ENCODE measurements around the gene KIR2DL4.
"Not testable (repeated sequence)": the region's sequence is repeated elsewhere in the genome, so short reads cannot be mapped to it uniquely, and the experiment has no call there.

Gene KIR2DL4

DNA sequence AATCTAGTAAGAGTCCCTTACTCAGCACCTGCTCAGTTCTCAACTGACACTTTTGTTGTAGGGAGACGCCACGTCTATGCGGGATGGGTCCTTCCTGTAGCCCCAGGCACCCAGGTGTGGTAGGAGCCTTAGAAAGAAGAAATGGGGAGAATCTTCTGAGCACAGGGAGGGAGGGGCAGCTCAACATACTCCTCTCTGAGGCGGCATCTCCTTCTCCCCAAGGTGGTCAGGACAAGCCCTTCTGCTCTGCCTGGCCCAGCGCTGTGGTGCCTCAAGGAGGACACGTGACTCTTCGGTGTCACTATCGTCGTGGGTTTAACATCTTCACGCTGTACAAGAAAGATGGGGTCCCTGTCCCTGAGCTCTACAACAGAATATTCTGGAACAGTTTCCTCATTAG is 1.2 kb downstream of the KIR2DL4 start:
- DNase-seq (ENCODE audit: low read depth in 2 of 2) = no peak

DNA sequence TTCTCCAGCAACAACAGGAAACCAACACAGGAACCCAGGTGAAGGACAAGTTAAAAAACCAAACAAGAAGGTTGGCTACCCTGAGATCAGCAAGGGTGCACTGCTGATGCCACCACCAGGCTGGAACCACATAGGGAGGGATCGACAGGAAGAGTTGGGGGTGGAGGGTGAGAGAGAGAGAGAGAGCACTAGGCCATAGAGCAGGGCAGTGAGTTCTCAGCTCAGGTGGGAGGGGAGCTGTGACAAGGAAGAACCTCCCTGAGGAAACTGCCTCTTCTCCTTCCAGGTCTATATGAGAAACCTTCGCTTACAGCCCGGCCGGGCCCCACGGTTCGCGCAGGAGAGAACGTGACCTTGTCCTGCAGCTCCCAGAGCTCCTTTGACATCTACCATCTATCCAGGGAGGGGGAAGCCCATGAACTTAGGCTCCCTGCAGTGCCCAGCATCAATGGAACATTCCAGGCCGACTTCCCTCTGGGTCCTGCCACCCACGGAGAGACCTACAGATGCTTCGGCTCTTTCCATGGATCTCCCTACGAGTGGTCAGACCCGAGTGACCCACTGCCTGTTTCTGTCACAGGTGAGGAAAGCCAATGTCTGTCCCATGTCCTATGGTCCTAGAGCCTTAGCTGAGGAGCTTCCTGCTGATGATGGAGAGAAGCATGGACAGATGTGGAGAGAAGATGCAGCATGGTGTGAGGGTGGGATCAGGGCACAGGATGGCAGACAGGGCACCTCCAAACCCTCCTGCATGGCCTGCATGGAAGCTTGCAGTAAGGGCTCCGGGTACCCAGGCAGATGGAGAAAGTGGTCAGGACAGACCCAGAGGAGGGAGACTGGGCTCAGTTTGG is 2.5 kb downstream of the KIR2DL4 start:
- DNase-seq (ENCODE audit: low read depth in 2 of 2) = no peak

DNA sequence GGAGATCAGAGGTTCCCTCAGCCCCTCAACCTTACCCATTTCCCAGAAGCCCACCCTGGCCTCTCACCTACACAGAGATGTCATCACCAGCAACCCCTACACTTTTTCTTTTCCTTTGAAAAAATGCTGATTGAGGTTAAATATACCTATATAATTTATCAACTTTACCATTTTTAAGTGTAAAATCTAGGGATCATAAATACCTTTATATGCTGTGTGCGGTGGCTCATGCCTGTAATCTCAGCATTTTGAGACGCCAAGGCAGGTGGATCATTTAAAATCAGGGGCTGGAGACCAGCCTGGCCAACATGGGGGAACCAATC is 3.1 kb downstream of the KIR2DL4 start:
- no peak for DNase-seq (ENCODE audit: low read depth in 2 of 2)

DNA sequence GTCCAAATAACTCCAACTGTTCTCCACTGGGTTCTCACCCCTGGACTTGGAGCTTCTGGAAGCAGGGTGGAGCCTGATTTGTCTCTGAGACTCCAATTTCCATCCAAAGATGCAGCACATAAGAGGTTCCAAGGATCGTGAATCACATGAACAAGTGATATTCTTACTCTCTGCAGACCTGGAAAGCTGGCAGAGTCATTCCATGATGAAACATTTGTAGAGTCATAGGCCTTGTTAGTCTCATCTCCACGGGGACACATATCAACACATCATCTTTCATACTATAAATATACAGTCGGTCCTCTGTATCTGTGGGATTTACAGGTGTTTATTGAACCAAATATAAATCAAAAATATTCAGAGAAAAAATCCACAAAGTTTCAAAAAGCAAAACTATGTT is 11.2 kb downstream of the KIR2DL4 start:
- DNase-seq (ENCODE audit: low read depth in 2 of 2) = not testable (repeated sequence)

DNA sequence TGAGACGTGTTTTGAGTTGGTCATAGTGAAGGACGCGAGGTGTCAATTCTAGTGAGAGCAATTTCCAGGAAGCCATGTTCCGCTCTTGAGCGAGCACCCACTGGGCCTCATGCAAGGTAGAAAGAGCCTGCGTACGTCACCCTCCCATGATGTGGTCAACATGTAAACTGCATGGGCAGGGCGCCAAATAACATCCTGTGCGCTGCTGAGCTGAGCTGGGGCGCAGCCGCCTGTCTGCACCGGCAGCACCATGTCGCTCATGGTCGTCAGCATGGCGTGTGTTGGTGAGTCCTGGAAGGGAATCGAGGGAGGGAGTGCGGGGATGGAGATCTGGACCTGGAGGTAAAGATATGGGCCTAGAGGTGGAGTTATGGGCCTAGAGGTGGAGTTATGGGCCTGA is 12.8 kb downstream of the KIR2DL4 start, which contains the start of gene KIR3DL1:
TSS of gene KIR3DL1 (plus strand) at position 218 of the 400 bp plus-strand sequence.
- not testable (repeated sequence) for DNase-seq (ENCODE audit: low read depth in 2 of 2)

DNA sequence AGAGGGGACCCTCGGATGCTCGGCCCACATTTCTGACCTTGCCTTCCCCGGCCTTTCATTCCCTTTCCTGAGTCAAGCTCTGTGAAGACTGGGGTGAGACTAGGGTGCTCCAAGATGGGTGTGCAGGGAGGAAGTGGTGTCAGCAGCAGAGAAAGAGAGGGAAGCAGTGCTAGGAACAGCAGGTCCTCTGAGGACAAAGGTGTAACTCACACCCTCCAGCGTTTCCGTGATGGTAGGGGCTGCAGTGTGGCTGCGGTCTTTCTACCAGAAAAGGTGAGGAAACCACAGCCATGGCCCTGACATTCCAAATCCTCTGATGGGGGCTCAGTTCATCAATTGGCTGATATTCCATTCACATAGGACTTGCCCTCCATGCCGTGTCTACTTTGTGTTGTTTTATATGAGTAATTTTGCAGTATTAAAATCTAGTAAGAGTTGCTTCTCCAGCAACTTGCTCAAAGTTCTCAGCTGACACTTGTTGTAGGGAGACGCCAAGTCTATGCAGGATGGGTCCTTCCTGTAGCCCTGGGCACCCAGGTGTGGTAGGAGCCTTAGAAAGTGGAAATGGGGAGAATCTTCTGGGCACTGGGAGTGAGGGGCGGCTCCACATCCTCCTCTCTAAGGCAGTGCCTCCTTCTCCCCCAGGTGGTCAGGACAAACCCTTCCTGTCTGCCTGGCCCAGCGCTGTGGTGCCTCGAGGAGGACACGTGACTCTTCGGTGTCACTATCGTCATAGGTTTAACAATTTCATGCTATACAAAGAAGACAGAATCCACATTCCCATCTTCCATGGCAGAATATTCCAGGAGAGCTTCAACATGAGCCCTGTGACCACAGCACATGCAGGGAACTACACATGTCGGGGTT is 14.5 kb downstream of the KIR2DL4 start:
- DNase-seq (ENCODE audit: low read depth in 2 of 2) = no peak

DNA sequence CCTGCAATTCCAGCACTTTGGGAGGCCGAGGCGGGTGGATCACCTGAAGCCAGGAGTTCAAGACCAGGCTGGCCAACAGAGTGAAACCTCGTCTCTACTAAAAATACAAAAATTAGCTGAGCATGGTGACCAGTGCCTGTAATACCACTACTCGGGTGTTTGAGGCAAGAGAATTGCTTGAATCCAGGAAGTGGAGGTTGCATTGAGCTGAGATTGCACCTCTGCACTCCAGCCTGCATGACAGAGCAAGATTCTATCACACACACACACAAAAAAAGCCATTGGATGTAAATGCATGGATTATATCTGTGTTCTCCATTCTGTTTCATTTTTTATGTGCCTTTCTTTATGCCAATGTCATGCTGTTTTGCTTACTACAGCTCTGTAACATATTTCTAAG is 21.0 kb downstream of the KIR2DL4 start:
- not testable (repeated sequence) for DNase-seq (ENCODE audit: low read depth in 2 of 2)

DNA sequence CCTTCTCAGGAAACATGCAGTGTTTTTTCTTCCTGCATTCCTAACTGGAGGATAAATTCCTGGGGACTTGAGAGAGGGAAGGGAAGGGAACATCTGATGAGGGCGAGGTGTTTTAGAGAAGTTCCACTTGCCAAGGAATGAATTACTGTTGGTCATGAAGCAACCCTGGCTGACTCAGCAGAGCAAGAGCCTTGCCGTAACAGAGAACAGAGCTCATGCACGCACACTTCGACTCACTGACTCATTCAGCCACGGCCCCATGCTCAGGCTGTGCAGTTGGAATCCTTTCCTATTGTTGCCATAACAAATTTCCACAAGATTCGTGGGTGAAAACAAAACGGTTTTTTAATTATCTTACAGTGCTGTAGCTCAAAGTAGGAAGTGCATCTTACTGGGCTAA is 21.9 kb downstream of the KIR2DL4 start:
- not testable (repeated sequence) for DNase-seq (ENCODE audit: low read depth in 2 of 2)

DNA sequence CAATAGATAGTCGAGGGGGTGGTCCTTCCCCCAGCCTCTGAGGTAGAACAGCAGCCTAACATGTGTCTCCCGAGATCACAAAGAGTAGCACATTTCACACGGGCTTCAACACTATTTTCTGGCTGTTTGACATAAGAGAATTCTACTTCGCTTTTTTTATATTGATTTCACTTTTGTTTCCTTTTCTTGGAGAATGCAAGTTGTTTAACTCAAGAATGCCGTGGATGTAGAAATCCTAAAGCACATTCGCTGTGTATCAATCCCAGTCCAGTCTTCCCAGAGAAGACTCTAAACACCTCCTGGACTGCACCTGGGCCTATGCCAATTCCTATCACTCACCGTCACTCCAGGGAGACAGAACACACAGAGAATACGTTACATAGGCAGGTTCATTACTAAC is 24.7 kb downstream of the KIR2DL4 start:
- DNase-seq (ENCODE audit: low read depth in 2 of 2) = not testable (repeated sequence)

DNA sequence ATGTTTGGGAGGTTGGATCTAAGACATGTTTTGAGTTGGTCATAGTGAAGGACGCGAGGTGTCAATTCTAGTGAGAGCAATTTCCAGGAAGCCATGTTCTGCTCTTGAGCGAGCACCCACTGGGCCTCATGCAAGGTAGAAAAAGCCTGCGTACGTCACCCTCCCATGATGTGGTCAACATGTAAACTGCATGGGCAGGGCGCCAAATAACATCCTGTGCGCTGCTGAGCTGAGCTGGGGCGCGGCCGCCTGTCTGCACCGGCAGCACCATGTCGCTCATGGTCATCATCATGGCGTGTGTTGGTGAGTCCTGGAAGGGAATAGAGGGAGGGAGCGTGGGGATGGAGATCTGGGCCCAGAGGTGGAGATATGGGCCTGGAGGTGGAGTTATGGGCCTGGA is 29.1 kb downstream of the KIR2DL4 start, which contains the start of gene KIR2DS4:
TSS of gene KIR2DS4 (plus strand) at position 181 of the 400 bp plus-strand sequence.
- not testable (repeated sequence) for DNase-seq (ENCODE audit: low read depth in 2 of 2)

DNA sequence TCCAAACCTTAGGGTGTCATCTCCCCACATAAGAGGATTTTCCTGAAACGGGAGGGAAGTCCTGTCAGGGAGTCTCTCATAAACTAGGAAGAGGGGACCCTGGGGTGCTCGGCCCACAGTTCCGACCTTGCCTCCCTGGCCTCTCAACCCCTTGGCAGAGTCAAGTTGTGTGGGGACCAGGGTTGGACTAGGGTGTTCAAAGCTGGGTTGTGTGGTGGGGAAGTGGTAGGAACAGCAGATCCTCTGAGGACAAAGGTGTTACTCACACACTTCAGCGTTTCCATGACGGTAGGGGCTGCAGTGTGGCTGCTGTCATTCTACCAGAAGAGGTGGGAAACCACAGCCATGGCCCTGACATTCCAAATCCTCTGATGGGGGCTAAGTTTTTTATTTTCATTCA is 31.7 kb downstream of the KIR2DL4 start:
- DNase-seq (ENCODE audit: low read depth in 2 of 2) = not testable (repeated sequence)

DNA sequence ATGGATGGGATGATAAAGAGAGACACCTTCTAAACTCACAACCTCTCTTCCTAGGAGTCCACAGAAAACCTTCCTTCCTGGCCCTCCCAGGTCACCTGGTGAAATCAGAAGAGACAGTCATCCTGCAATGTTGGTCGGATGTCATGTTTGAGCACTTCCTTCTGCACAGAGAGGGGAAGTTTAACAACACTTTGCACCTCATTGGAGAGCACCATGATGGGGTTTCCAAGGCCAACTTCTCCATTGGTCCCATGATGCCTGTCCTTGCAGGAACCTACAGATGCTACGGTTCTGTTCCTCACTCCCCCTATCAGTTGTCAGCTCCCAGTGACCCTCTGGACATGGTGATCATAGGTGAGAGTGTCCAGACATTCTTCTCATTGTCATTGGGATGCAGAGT is 34.1 kb downstream of the KIR2DL4 start:
- DNase-seq (ENCODE audit: low read depth in 2 of 2) = not testable (repeated sequence)

DNA sequence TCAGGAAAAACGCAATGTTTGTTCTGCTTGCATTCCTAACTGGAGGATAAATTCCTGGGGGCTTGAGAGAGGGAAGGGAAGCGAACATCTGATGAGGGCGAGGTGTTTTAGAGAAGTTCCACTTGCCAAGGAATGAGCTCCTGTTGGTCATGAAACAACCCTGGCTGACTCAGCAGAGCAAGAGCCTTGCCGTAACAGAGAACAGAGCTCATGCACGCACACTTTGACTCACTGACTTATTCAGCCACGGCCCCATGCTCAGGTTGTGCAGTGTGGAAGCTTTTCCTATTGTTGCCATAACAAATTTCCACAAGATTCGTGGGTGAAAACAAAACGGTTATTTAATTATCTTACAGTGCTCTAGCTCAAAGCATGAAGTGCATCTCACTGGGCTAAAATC is 39.8 kb downstream of the KIR2DL4 start:
- not testable (repeated sequence) for DNase-seq (ENCODE audit: low read depth in 2 of 2)

DNA sequence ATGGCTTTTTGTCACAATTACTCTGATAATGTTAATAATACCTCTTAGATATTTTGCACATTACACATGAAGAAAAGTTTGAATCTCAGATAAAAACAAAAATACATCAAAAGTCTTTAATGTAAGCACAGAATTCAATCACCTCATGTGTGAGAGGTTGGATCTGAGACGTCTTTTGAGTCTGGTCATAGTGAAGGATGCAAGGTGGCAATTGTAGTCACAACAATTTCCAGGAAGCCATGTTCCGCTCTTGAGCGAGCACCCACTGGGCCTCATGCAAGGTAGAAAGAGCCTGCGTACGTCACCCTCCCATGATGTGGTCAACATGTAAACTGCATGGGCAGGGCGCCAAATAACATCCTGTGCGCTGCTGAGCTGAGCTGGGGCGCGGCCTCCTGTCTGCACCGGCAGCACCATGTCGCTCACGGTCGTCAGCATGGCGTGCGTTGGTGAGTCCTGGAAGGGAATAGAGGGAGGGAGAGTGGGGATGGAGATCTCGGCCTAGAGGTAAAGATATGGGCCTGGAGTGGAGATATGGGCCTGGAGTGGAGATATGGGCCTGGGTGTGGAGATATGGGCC is 46.7 kb downstream of the KIR2DL4 start, which contains the start of gene KIR3DL2:
TSS of gene KIR3DL2 (plus strand) at position 383 of the 580 bp plus-strand sequence. CDS start at position 416, 33 bp downstream.
- DNase-seq (ENCODE audit: low read depth in 2 of 2) = not testable (repeated sequence)

DNA sequence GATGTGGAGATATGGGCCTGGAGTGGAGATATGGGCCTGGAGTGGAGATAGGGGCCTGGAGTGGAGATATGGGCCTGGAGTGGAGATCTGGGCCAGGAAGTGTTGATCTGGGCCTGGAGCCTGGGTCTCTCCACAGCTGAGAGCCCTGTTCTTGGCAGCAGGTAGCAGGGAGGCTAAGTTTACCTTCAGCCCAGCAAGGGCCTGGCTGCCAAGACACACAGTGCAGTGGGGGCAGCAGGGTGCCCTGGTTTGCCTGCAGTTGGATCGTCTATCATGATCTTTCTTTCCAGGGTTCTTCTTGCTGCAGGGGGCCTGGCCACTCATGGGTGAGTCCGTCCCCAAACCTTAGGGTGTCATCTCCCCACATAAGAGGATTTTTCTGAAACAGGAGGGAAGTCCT is 47.5 kb downstream of the KIR2DL4 start:
- no peak for DNase-seq (ENCODE audit: low read depth in 2 of 2)

DNA sequence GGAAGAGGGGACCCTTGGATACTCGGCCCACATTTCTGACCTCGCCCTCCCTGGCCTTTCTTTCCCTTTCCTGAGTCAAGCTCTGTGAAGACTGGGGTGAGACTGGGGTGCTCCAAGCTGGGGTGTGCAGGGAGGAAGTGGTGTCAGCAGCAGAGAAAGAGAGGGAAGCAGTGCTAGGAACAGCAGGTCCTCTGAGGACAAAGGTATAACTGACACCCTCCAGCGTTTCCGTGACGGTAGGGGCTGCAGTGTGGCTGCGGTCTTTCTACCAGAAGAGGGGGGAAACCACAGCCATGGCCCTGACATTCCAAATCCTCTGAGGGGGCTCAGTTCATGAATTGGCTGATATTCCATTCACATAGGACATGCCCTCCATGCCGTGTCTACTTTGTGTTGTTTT is 47.9 kb downstream of the KIR2DL4 start:
- DNase-seq (ENCODE audit: low read depth in 2 of 2) = no peak

DNA sequence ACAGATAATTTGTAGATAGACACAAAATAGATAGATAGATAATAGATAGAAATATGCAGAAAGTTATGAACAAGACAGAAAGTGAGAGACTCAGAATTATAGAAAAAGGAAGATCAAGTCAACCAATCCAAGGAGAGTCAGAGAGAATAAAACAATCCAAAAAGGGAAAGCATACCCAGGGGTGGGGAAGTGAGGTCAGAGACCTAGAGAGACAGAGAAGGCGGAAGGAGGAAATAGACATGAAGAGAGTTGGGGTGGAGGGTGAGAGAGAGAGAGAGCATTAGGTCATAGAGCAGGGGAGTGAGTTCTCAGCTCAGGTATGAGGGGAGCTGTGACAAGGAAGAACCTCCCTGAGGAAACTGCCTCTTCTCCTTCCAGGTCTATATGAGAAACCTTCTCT is 51.8 kb downstream of the KIR2DL4 start:
- DNase-seq (ENCODE audit: low read depth in 2 of 2) = not testable (repeated sequence)

DNA sequence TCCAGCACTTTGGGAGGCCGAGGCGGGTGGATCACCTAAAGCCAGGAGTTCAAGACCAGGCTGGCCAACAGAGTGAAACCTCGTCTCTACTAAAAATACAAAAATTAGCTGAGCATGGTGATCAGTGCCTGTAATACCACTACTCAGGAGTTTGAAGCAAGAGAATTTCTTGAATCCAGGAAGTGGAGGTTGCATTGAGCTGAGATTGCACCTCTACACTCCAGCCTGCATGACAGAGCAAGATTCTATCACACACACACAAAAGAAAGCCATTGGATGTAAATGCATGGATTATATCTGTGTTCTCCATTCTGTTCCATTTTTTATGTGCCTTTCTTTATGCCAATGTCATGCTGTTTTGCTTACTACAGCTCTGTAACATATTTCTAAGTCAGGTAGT is 55.1 kb downstream of the KIR2DL4 start:
- not testable (repeated sequence) for DNase-seq (ENCODE audit: low read depth in 2 of 2)

DNA sequence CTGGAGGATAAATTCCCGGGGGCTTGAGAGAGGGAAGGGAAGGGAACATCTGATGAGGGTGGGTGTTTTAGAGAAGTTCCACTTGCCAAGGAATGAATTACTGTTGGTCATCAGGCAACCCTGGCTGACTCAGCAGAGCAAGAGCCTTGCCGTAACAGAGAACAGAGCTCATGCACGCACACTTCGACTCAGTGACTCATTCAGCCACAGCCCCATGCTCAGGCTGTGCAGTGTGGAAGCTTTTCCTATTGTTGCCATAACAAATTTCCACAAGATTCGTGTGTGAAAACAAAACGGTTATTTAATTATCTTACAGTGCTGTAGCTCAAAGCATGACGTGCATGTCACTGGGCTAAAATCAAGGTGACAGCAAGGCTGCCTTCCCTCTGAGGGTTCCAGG is 56.0 kb downstream of the KIR2DL4 start:
- DNase-seq (ENCODE audit: low read depth in 2 of 2) = not testable (repeated sequence)

DNA sequence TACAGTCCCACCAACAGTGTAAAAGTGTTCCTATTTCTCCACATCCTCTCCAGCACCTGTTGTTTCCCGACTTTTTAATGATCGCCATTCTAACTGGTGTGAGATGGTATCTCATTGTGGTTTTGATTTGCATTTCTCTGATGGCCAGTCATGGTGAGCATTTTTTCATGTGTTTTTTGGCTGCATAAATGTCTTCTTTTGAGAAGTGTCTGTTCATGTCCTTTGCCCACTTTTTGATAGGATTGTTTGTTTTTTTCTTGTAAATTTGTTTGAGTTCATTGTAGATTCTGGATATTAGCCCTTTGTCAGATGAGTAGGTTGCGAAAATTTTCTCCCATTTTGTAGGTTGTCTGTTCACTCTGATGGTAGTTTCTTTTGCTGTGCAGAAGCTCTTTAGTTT is 60.0 kb downstream of the KIR2DL4 start:
- DNase-seq (ENCODE audit: low read depth in 2 of 2) = not testable (repeated sequence)
